Sigmoid colon (tissue), 4 donors: ENCODE results near the gene GABBR2.

Experiments used
- EP300 ChIP-seq, 4 donors: sonication (generic); formaldehyde crosslinking; IDR thresholded peaks; one replicate each; pipeline ENCODE4 v1.6.1; 2017; ENCODE audit warnings: antibody characterized with exemption in 4 of 4
- POLR2A ChIP-seq, 2 donors: fragments of 450-650 bp; IDR thresholded peaks; one replicate each; pipeline ENCODE4 v1.6.1; 2016; ENCODE audit warnings: antibody characterized with exemption in 2 of 2, mild to moderate bottlenecking in 2 of 2, moderate library complexity in 2 of 2
- TF ChIP-seq, protein P1 (sequence below), 4 experiments: fragments of 450-650 bp in 3 of 4; fragments of 200-600 bp in 1 of 4; IDR thresholded peaks; one replicate each; pipeline ENCODE4 v1.5.1; 2016 to 2019; ENCODE audit warnings: antibody characterized with exemption in 4 of 4, mild to moderate bottlenecking in 3 of 4, moderate library complexity in 2 of 4

- TF ChIP-seq, protein P1, sequence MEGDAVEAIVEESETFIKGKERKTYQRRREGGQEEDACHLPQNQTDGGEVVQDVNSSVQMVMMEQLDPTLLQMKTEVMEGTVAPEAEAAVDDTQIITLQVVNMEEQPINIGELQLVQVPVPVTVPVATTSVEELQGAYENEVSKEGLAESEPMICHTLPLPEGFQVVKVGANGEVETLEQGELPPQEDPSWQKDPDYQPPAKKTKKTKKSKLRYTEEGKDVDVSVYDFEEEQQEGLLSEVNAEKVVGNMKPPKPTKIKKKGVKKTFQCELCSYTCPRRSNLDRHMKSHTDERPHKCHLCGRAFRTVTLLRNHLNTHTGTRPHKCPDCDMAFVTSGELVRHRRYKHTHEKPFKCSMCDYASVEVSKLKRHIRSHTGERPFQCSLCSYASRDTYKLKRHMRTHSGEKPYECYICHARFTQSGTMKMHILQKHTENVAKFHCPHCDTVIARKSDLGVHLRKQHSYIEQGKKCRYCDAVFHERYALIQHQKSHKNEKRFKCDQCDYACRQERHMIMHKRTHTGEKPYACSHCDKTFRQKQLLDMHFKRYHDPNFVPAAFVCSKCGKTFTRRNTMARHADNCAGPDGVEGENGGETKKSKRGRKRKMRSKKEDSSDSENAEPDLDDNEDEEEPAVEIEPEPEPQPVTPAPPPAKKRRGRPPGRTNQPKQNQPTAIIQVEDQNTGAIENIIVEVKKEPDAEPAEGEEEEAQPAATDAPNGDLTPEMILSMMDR (IDR thresholded peaks at IDR 0.05) = no peak
- no peak for TF ChIP-seq POLR2A (IDR thresholded peaks at IDR 0.05)
- no peak for TF ChIP-seq EP300 (IDR thresholded peaks at IDR 0.05)
Measured at GRCh38 chr9:98378794-98379193, 329.9 kb downstream of the GABBR2 start.
